CD4-positive, alpha-beta T cell (primary cell): Measurements from ENCODE around the gene C2CD4C. TPM values are rescaled to one million over a fixed set of nuclear protein-coding genes. Genes with fewer than 3 reads are reported as not detected.

Experiments used
- ATAC-seq: fragments of 200-7000 bp; cut with Tn5 transposase; one replicate; pipeline ENCODE4 v1.10.0; 2022; ENCODE audit warnings: mild to moderate bottlenecking; ENCODE audit not compliant: poor library complexity
- CTCF ChIA-PET: fragments of 350-600 bp; sonication (Branson Sonifier 250); formaldehyde crosslinking; loops from one replicate; lab custom pipeline; 2021; ENCODE audit warnings: antibody characterized with exemption, inconsistent platforms; lab: Charles Lee
- POLR2A ChIA-PET: fragments of 350-600 bp; sonication (Branson Sonifier 250); formaldehyde crosslinking; loops from one replicate; lab custom pipeline; 2021; ENCODE audit warnings: antibody characterized with exemption, inconsistent platforms; lab: Charles Lee
- DNase-seq, 14 experiments: peaks; one replicate each; pipeline ENCODE4 v3.0.0-alpha.2; 2013 to 2020; ENCODE audit warnings: mixed read lengths in 2 of 14
- H3K27ac ChIP-seq, 2 donors: one replicate each; pipeline versions ENCODE4 v1.5.1 to v1.7.0; 2013; ENCODE audit warnings: low read length in 2 of 2, low read depth in 1 of 2, mild to moderate bottlenecking in 1 of 2
- H3K27me3 ChIP-seq, 2 experiments: 1 replicate in 1 of 2; 2 replicates in 1 of 2; pipeline versions ENCODE4 v1.6.1 to v1.7.0; 2013; ENCODE audit warnings: low read length in 2 of 2, control low read depth in 1 of 2, mild to moderate bottlenecking in 1 of 2, moderate library complexity in 1 of 2; ENCODE audit not compliant: insufficient read depth in 2 of 2, control insufficient read depth in 1 of 2
- H3K36me3 ChIP-seq: one replicate; pipeline ENCODE4 v1.6.1; 2013; ENCODE audit warnings: low read length, control low read depth; ENCODE audit not compliant: insufficient read depth
- H3K4me1 ChIP-seq: one replicate; pipeline ENCODE4 v1.6.1; 2013; ENCODE audit warnings: low read length, control low read depth; ENCODE audit not compliant: insufficient read depth
- H3K4me3 ChIP-seq: one replicate; pipeline ENCODE4 v1.5.1; 2013; ENCODE audit warnings: mild to moderate bottlenecking, low read length, moderate library complexity
- H3K9me3 ChIP-seq, 2 experiments: 1 replicate in 1 of 2; 2 replicates in 1 of 2; pipeline versions ENCODE4 v1.6.1 to v1.7.0; 2013; ENCODE audit warnings: low read length in 2 of 2, mild to moderate bottlenecking in 2 of 2, control low read depth in 1 of 2, moderate library complexity in 1 of 2; ENCODE audit not compliant: control insufficient read depth in 1 of 2, insufficient read depth in 1 of 2
- H3K27ac Mint-ChIP-seq: one replicate; pipeline ENCODE4 v1.8.0; 2020; ENCODE audit warnings: mixed read lengths
- H3K27me3 Mint-ChIP-seq: one replicate; pipeline ENCODE4 v1.8.0; 2021; ENCODE audit warnings: mixed read lengths
- H3K36me3 Mint-ChIP-seq: one replicate; pipeline ENCODE4 v1.8.0; 2021; ENCODE audit warnings: low read depth, mixed read lengths
- H3K4me1 Mint-ChIP-seq: one replicate; pipeline ENCODE4 v1.8.0; 2021; ENCODE audit warnings: low read depth, mixed read lengths
- H3K4me3 Mint-ChIP-seq: one replicate; pipeline ENCODE4 v1.8.0; 2020; ENCODE audit warnings: mild to moderate bottlenecking, mixed read lengths
- H3K9me3 Mint-ChIP-seq: one replicate; pipeline ENCODE4 v1.8.0; 2020; ENCODE audit warnings: mixed read lengths
- CTCF ChIP-seq: fragments of 200-600 bp; IDR thresholded peaks from one replicate; pipeline ENCODE4 v1.8.0; 2022; ENCODE audit warnings: antibody characterized with exemption, mild to moderate bottlenecking
- intact Hi-C, 2 experiments: fragments of 100-400 bp; cut with DNase I in 1 of 2; cut with micrococcal nuclease in 1 of 2; formaldehyde crosslinking; loops; one replicate each; pipeline versions ENCODE4 v1.15.1 to v1.9.0; 2023 to 2025; cut with DNase I, micrococcal nuclease
- total RNA-seq, 174 experiments: library from RNA in 2 of 174; stranded (reverse) in 2 of 174; gene quantifications; one replicate each; pipeline ENCODE4 v1.2.3 and lab custom pipeline; 2021 to 2026

The C2CD4C gene
- total RNA-seq, 2 experiments from 2014 or later: not detected

GRCh38 chr19:371501-372168 is 37.3 kb downstream of the C2CD4C start:
- no peaks in the 10 kb centered on the region for H3K4me1 ChIP-seq
- H3K27me3 Mint-ChIP-seq: peaks cover 49% of the 10 kb centered on the region
- no peak overlapping the region for H3K4me3 Mint-ChIP-seq
- H3K36me3 ChIP-seq: no peaks in the 10 kb centered on the region
- no peak for DNase-seq
- no peak for TF ChIP-seq CTCF
- H3K36me3 Mint-ChIP-seq: no peaks in the 10 kb centered on the region
- intact Hi-C loops: no loop called here
- H3K27ac ChIP-seq: no peak overlapping the region
- no peaks in the 10 kb centered on the region for H3K4me1 Mint-ChIP-seq
- peaks cover 0 to 6% of the 10 kb centered on the region in 2 experiments for H3K9me3 ChIP-seq
- H3K27ac Mint-ChIP-seq: no peak overlapping the region
- no peak for ATAC-seq
- H3K4me3 ChIP-seq: no peak overlapping the region
- H3K27me3 ChIP-seq: peaks cover 4 to 18% of the 10 kb centered on the region in 2 experiments
- POLR2A ChIA-PET: no interaction called here
- CTCF ChIA-PET: no interaction called here
- no peaks in the 10 kb centered on the region for H3K9me3 Mint-ChIP-seq

GRCh38 chr19:370641-371330 is 38.2 kb downstream of the C2CD4C start:
- Histone ChIP-seq H3K36me3 (no peaks in the 10 kb centered on the region), H3K9me3 (peaks cover 0 to 6% of the 10 kb centered on the region in 2 experiments), H3K27ac (no peak overlapping the region), H3K4me3 (no peak overlapping the region), H3K4me1 (no peaks in the 10 kb centered on the region), H3K27me3 (peaks cover 5 to 18% of the 10 kb centered on the region in 2 experiments)
- H3K9me3 Mint-ChIP-seq: no peaks in the 10 kb centered on the region
- TF ChIP-seq CTCF: no peak
- no peaks in the 10 kb centered on the region for H3K4me1 Mint-ChIP-seq
- no peak overlapping the region for H3K4me3 Mint-ChIP-seq
- ChIA-PET POLR2A (no interaction called here), CTCF (no interaction called here)
- no peak overlapping the region for H3K27ac Mint-ChIP-seq
- H3K36me3 Mint-ChIP-seq: no peaks in the 10 kb centered on the region
- ATAC-seq: no peak
- H3K27me3 Mint-ChIP-seq: peaks cover 55% of the 10 kb centered on the region
- intact Hi-C loops: no loop called here
- DNase-seq: no peak

- Mint-ChIP-seq H3K36me3 (no peaks in the 10 kb centered on the region), H3K4me1 (no peaks in the 10 kb centered on the region), H3K27ac (no peak overlapping the region), H3K4me3 (no peak overlapping the region), H3K27me3 (peaks cover 63% of the 10 kb centered on the region), H3K9me3 (no peaks in the 10 kb centered on the region)
- TF ChIP-seq CTCF: no peak
- no peaks in the 10 kb centered on the region for H3K36me3 ChIP-seq
- no peak overlapping the region for H3K4me3 ChIP-seq
- no peaks in the 10 kb centered on the region for H3K4me1 ChIP-seq
- no peak overlapping the region for H3K27ac ChIP-seq
- peaks cover 5 to 18% of the 10 kb centered on the region in 2 experiments for H3K27me3 ChIP-seq
- no peak for DNase-seq
- intact Hi-C loops: no loop called here
- ChIA-PET CTCF (no interaction called here), POLR2A (no interaction called here)
- no peak for ATAC-seq
- H3K9me3 ChIP-seq: peaks cover 0 to 6% of the 10 kb centered on the region in 2 experiments
Measured at GRCh38 chr19:369876-370275, 39.1 kb downstream of the C2CD4C start.
